HG03520 (cell line): ENCODE results near the gene DOHH.
"Not testable (repeated sequence)": the region's sequence is repeated elsewhere in the genome, so short reads cannot be mapped to it uniquely, and the experiment has no call there.

Source experiments
- ATAC-seq: cut with Tn5 transposase; IDR thresholded peaks from one replicate; pipeline ENCODE4 v1.9.1; 2021; ENCODE audit warnings: mild to moderate bottlenecking, moderate library complexity; ENCODE audit not compliant: unreplicated experiment

Gene DOHH

DNA sequence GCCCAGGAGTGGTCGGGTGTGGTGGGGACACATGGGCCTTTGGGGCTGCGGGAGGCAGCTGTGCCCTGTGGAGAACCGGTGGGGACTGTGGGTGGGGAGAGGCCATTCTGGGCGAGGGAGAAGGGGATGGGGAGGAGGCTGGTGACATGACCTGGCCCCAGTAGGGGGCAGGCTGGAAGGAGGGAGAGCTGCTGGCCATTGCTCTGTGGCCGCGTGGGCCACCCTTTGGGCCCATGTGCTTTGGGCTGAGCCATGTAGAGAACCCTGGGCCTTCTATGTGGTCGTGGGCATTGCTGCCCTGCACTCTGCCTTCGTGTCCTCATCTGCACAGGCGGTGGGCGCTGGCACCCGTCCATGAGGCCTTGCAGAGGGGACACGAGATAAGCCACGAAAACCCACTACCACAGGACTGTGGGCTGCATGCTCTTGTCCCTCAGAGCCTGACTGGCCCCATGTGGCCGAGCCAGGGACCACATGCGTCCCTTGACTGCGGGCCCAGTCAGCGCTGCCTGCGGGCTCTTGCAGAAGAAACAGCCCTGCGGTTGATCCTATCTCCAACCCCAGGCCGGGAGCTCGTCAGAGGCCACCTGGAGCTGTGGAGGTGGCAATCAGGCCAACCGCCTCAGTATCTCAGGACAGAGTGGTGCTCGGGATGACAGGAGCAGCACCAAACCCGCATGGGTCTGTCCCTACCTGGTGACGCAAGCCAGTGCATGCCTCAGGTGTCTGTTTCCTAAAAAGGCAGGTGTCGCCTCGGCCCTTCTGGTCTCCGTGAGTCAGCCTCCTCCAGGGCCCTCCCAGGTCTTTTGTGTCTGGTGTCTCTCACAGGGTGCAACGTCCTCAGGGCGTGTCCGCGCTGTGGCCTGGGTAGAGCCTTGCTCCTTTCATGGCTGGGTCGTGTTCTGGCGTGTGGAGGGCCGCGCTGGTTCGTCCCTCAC, 20.0 kb upstream of the DOHH start:
- no peak for ATAC-seq

DNA sequence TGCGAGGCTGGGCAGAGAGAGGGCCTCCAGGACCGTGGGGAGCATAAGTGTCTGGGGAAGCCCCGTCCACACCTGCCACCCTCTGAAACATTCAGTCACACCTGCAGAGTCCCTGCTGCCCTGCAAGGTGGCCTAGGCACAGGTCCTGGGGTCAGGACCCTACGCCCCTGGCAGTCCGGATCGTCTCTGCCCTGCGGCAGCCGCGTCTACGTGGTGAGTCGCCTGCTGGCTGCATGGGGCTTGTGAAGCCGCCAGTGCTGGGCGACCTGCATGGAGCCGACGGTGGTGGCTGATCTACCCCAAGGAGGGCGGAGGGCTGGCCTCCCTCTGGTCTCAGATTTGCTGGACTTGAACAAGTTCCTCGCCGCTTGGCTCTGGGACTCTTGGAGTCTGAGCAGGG, 18.7 kb upstream of the DOHH start:
- no peak for ATAC-seq

DNA sequence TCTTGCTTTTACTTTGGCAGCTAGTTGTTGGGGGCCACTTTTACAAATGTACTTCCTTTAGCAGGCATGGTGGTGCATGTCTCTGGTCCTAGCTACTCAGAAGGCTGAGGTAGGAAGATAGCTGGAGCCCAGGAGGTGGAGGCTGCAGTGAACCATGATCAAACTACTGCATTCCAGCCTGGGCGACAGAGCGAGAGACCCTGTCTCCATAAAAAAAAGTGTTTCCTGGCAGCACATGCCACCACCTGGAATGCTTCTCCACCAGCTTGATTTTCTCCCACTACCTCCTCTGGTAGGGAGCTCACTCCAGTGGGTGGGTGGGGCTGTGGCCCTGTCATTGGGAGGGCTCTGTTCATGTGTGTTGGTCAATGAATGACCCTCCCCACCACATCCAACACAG, 18.2 kb upstream of the DOHH start:
- ATAC-seq: no peak

DNA sequence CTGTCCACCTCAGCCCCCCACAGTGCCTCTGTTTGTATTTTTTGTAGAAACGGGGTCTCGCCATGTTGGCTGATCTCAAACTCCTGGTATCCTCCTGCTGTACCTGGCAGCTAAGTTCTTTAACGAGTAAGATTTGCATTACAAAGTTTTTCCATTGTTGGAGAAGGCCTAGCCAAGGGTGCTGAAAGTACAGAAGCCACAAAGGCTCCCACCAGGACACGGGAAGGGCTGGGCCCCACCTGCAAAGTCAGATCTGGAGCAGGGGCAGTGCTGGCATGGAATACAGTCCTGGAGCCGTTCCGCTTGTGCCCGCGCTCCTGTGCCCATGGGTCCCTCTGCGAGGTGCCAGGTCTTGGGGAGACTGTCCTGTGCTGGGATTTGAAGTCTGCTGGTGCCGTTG, 17.8 kb upstream of the DOHH start:
- no peak for ATAC-seq

DNA sequence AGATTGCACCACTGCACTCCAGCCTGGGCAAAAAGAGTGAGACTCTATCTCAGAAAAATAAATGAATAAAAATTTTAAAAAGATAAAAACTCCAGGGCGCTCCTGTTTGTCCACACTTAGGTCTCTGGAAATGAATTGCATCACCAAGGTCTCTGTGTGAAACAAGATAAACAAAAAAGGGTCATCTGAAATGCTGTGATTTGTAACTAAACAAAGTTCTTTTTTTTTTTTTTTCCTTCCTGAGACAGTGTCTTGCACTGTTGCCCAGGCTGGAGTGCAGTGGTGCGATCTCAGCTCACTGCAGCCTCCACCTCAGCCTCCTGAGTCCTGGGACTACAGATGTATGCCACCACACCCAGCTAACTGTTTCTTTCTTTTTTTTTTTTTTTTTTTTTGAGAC, 17.2 kb upstream of the DOHH start:
- no peak for ATAC-seq

DNA sequence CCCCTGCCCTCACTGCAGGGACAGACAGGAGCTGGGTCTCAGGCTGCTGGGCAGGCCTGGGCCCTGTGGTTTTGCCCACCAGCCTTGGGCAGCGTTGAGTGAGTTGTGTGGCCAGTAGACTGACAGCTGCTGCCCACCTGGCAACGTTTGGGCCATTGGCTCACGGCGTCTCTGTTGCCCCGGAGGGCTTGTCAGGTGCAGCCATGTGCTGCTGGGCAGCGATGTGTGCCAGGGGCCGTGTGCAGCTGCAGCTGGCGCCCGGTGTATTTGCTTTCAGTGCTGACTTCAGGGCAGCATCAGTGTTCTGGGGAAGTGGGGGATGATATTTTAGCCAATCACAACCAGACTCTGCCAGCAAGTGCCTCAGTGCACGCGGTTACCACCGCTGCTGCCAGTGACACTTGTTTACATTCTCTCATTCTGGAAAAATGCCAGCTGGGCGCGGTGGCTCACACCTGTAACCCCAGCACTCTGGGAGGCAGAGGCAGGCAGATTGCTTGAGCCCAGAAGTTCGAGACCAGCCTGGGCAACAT, 16.3 kb upstream of the DOHH start:
- ATAC-seq: no peak

DNA sequence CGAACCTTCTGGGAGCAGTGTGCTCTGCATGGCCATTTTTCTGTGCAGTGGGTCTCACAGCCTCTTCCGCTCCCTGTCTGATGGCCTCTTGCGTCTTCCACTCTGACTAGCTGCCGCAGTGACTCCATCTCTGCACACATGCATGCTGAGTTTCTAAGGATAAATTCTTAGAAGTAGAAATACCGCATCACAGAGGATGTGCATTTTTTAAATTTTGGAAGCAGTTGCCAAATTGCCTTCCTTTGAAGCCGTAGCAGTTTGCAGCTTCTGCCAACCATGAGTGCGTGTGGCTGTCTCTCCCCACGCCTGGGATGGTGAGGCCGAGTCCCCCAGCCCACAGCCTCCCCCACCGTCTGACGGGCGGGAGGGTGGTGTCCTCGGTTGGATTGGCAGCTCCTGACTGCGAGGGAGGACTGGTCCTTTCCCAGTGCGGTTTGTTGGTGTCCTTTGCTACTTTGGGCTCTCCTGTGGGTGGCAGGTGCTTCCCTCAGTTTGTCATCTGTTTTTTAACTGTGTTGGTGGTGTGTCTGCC, 15.5 kb upstream of the DOHH start:
- no peak for ATAC-seq

DNA sequence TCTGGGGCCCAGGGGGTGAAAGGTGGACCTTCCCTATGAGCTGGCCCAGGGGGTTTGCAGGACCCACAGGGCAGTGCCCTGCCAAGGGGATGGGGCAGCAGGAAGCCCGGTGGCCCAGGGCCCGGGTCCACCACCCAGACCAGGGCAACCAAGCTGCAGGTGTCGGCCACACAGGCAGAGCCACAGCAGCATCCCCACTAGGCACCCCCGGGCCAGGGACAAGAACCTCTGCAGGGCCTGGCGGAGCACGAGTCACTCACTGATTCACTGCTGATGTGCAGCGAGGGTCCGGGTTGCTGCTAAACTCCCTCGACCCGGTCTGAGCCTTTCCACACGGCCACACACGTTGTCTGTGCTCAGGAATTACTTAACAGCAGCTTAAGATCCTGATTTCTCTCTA, 14.5 kb upstream of the DOHH start:
- ATAC-seq: no peak

DNA sequence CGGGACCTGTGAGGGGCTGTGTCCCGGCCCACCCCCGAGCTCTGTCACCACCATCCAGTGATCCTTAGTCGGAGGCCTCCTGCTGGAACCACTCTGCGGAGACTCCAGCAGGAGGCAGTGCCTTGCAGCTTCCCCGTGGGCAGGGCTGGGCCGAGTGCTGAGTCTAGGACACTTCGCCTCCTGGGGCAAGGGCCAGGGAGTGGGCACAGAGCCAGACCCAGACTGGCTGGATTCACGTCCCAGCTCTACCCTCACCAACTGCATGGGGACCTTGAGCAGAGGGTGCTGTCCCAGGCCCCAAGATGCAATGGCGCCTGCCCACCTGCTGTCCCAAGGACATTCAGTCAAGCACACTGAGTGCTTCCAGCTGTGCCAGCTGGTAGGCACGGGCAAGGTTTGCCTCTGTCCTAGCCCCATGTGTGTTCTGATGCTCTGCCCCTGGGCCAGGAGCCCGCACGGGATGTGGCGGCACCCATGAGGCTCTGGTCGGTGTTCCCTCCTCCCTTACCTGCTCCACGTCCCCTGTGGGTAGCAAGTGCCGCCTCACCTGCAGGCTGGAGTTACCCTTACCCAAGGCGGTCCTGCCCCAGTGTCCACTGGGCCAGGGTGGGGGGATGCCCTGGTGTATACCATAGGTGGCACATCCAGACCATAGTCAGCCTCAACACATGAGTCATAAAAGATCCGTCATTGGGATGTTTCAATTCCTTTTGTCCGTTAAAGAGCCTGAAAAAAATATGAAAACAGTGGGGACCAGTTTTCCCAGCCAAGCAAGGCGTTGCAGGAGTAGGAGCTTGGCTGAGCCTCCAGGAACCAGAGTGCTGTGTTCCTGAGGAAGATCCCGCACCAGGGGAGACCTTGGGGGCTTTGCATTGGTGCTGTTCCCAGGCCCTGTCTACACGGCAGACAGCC, 13.0 kb upstream of the DOHH start:
- no peak for ATAC-seq

DNA sequence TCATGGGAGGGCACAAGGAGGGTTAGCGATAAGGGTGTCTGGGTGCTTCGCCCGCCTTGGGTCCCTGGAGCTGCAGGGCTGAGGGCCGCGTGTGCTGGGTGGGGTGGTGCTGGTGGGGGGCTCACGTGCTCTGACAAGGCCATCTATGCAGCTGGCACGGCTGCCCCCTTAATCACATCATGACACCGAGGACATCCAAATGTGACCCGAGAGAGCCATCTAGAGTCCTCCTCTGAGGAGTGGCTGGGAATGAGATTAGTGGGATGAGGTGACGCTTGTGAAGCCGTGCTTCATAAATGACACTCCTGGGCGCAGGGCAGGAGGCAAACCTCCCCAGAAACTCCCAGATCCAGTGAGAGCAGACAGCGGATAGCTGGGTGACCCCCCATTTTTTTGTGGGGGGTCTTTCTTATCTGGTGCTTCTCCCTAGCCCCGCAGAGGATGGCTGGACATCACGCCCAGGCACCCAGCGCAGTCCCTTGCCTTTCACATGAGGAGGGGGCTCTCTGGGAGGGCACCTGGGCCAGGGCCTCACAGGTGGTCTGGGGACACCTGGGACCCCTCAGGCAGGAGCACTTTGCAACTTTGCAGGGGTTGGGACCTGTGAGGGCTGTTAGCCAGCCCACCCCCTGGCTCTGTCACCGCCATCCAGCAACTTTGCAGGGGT, 12.2 kb upstream of the DOHH start:
- no peak for ATAC-seq

DNA sequence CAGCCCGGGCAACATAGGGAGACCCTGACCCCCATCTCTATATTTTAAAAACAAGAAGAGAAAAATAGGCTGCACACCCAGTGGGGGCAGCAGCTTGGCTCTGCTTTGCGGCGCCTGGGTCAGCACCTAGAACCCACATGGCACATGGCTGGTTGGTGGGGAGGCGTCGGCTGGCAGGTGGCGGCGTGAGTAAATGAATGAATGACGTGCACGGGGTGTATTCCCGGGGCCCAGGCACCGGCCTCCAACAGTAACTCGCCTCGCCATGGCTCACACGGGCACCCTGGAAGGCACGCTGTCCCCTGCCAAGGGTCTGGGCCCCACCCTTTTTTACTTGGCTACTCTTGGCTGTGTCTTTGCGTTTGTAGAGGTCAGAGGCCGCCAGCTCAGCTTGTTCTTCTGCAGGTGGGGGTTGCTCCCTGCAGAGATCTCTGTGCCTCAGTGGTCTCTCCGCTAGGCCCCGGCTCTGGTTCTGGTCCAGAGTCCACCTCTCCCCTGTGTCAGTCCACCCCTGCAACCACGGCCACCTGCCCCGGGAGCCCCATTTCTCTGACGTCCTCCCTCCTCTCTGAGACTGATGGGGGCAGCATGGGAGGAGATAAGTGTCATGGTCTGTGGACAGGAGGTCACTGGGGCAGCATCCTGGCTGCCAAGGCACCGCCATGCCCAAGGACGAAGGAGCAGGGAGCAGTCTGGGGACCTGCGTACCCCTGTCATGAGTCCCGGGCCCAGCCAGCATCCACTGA, 11.2 kb upstream of the DOHH start:
- ATAC-seq: no peak

DNA sequence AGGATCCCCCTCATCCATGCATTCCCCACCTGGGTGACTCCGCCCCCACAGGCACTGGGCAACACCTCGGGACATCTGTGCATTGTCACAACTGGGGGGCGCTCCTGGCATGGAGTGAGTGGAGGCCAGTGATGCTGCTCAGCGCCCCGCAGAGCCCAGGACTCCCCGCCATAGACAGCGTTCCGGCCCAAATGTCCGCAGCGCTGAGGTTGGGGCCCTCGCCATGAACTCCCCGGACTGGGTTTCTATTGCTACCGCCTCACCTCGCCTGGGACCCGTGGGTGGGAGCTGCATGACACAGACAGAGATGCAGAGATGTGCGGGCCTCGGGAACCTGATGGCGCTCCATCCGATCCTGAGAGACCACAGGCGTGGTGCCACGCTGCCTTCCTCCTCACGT, 10.3 kb upstream of the DOHH start:
- ATAC-seq: no peak

DNA sequence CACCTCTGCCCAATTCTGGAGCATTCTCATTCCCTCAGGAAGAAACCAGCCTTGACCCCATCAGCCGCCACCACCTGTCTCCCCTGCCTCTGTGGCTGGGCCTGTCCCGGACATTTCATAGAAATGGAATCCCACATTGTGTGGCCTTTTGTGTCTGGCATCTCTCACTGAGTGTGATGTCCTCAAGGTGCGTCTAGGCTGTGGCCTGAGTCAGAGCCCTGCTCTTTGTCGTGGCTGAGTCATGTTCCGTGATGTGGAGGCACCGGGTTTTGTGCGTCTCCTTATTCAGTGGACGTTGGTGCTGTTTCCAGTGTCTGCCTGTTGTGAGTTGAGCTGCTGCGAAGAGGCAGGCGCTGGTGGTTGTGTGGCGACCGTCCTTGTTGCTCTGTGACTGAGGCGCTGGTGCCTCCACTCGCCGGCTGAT, 9.1 kb upstream of the DOHH start:
- no peak for ATAC-seq

DNA sequence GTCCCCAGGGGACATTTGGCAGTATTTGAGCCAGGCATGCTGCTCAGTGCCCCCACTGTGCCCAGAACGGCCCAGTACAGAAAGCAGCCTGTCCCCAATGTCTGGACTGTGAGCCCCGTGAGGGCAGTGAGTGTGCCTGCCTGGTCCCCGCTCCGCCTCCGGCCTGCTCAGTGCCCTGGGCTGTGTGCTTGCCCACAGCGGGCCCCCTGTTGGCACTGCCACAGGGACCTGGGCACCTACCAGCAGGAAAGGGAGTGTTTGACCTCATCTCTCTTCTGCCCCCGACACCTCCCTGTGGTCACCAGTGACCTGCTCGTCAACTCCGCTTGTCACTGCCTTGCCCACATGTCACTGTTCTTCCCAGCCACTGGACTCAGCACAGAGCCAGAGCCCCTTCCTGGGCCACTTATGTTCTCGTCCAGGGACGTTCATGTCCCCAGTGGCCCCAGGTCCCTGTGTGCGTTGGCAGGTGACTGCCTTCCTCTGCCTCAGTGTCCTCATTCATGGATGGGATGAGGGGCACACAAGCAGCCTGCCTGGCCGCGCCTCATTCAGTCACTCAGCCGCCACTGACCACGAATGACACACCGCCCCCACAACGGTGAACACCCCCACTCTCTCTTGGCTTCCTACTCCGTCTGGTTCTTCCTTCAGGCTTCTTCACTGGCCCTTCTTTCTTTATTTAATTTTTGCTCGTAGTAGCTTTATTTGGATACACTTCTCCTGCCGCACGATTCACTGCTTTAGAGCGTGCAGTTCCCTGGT, 8.5 kb upstream of the DOHH start:
- ATAC-seq: no peak

DNA sequence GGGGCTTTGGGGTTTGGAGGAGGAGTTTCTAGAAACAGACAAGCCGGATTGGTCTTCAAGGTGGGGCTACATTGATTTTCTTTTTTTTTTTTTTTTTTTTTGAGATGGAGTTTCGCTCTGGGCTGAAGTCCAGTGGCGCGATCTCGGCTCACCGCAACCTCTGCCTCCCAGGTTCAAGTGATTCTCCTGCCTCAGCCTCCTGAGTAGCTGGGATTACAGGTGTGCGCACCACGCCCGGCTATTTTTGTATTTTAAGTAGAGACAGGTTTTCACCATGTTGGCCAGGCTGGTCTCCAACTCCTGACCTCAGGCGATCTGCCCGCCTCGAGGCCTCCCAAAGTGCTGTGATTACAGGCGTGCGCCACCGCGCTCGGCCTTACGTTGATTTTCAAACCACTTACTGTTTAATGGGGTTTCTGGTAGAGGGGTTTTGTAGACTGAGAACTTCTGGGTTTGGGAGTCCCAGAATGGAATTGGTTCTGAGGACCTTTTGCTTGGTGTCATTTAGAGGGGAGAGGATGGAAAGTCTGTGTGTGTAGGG, 7.7 kb upstream of the DOHH start:
- ATAC-seq: not testable (repeated sequence)

DNA sequence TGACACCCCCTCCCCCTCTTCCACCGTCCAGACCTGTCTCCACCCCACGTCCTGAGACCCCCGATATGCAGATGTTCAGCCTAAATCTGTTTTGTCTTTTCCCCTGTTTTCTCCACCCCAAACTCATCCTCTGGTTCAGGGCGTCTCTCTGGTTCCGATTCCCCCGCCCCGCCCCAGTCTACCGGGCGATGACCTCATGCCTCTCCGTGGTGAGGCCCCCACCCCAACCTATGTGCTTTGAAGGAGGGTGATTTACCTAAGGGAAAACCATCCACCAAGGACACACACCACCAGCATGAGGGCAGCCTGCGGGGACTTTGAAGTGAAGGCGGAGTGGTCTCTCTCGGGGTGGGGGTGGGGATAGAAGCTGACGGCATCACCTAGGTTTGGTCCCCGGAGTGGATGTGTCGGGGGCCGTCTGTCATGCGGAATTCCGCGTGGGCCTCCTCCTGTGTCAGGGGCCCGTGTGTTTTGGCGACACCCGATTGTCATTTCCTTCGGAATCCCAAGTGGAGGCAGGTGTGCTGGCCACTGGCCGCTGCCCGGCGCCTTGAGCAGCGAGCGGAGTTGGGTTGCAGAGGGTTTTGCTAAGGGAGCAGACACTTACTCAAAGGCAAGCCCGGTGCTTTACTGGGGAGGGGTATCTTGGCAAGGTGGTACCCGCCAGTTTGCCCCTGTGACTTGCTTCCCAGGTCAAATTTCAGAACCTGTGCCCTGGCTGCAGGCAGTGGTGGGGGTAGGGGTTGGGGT, 7.1 kb upstream of the DOHH start:
- no peak for ATAC-seq

DNA sequence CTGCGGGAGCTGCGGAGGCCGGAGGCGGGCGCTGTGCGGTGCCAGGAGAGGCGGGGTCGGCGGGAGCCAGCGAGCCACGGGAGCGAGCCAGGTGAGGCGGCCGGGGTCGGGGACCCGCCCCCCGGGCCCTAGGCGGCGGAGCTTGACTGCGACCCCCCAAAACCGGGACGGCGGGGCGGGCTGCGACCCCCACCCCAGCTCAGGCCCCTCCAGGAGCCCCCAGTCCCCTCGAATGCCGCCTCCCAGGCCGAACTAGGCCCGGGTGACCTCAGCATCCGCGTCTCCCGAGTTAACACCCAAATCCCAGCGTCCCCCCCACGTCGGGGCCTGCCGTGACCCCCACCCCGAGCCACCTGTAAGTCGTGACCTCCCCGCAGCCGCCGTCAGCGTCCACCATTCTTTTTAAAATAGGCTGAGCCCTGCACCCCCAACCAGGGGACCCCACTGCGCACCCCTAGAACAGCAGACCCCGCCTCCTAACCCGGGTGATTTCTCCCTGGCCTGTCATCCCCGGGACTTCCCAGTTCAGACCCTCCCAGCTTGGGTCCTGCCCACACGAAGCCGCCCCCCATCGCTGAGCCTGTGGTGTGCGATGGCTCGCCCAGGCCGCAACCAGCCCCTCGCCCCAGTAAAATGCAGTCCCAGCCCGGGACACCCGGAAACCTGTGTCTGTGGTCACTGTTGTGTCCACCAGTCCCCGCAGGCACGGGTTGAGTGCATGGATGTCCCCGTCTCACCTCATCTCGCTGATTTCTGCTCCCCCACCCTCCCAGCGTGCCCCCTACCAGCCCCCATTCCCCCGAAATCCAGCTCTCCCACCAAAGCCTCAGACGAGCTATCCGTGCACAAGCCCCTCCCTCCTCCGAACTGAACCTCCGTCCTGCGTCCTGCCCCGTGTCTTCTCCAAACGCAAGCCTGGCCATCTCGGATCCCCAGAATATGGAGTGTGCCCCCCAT, 6.2 kb upstream of the DOHH start:
- peak; percentile 22 for ATAC-seq
